CD8-positive, alpha-beta memory T cell (primary cell): ENCODE measurements around the gene GSTM5. TPM values are rescaled to one million over a fixed set of nuclear protein-coding genes. Genes with fewer than 3 reads are reported as not detected.

Experiments
- CTCF ChIA-PET: fragments of 350-600 bp; sonication (Branson Sonifier 250); formaldehyde crosslinking; loops from one replicate; lab custom pipeline; 2021; ENCODE audit warnings: antibody characterized with exemption; lab: Charles Lee
- POLR2A ChIA-PET: fragments of 350-600 bp; sonication (Branson Sonifier 250); formaldehyde crosslinking; loops from one replicate; lab custom pipeline; 2021; ENCODE audit warnings: antibody characterized with exemption; lab: Charles Lee
- DNase-seq, 5 donors: peaks; one replicate each; pipeline versions ENCODE4 v3.0.0 to v3.0.0-alpha.2; 2020 to 2022; ENCODE audit warnings: mixed read lengths in 1 of 5
- H3K27ac ChIP-seq: one replicate; pipeline ENCODE4 v1.7.0; 2013; ENCODE audit warnings: low read depth, mild to moderate bottlenecking, low read length, moderate library complexity
- H3K27me3 ChIP-seq: 2 replicates; pipeline ENCODE4 v1.7.0; 2013; ENCODE audit warnings: low read length, mild to moderate bottlenecking; ENCODE audit not compliant: insufficient read depth, poor library complexity, severe bottlenecking
- H3K36me3 ChIP-seq: 2 replicates; pipeline ENCODE4 v1.7.0; 2013; ENCODE audit warnings: mild to moderate bottlenecking, low read length, moderate library complexity; ENCODE audit not compliant: insufficient read depth
- H3K4me1 ChIP-seq: 2 replicates; pipeline ENCODE4 v1.7.0; 2013; ENCODE audit warnings: mild to moderate bottlenecking, low read length, moderate library complexity; ENCODE audit not compliant: insufficient read depth
- H3K4me3 ChIP-seq: 2 replicates; pipeline ENCODE4 v1.7.0; 2013; ENCODE audit warnings: mild to moderate bottlenecking, low read length
- H3K9me3 ChIP-seq: 2 replicates; pipeline ENCODE4 v1.7.0; 2013; ENCODE audit warnings: mild to moderate bottlenecking, low read length
- H3K27ac Mint-ChIP-seq, 8 donors: one replicate each; pipeline ENCODE4 v1.8.0; 2020 to 2021; ENCODE audit warnings: mixed read lengths in 8 of 8, mild to moderate bottlenecking in 6 of 8, inconsistent platforms in 3 of 8, moderate library complexity in 3 of 8
- H3K27me3 Mint-ChIP-seq, 2 donors: one replicate each; pipeline ENCODE4 v1.8.0; 2020 to 2021; ENCODE audit warnings: mixed read lengths in 2 of 2, mild to moderate bottlenecking in 1 of 2, moderate library complexity in 1 of 2
- H3K36me3 Mint-ChIP-seq, 3 donors: one replicate each; pipeline ENCODE4 v1.8.0; 2020 to 2021; ENCODE audit warnings: mixed read lengths in 3 of 3, inconsistent platforms in 1 of 3, mild to moderate bottlenecking in 1 of 3
- H3K4me1 Mint-ChIP-seq, 3 donors: one replicate each; pipeline ENCODE4 v1.8.0; 2020 to 2021; ENCODE audit warnings: mixed read lengths in 3 of 3, inconsistent platforms in 1 of 3, mild to moderate bottlenecking in 1 of 3
- H3K4me3 Mint-ChIP-seq, 7 donors: one replicate each; pipeline ENCODE4 v1.8.0; 2020 to 2021; ENCODE audit warnings: mixed read lengths in 7 of 7, mild to moderate bottlenecking in 6 of 7, moderate library complexity in 4 of 7, inconsistent platforms in 2 of 7
- H3K9me3 Mint-ChIP-seq, 5 donors: one replicate each; pipeline ENCODE4 v1.8.0; 2020 to 2022; ENCODE audit warnings: mixed read lengths in 5 of 5, mild to moderate bottlenecking in 3 of 5, moderate library complexity in 2 of 5, inconsistent platforms in 1 of 5
- polyA plus RNA-seq: library from polyadenylated mRNA; unstranded; fragments of 300-500 nt; fragmentation: Illumina TruSeq; gene quantifications from one replicate; pipeline ENCODE4 v1.2.3, GENCODE V29; 2021
- total RNA-seq, 2 experiments: library from RNA; stranded (reverse); gene quantifications; one replicate each; pipeline ENCODE4 v1.2.3, GENCODE V29; 2021

The GSTM5 gene
- total and polyA plus RNA-seq, 3 experiments from 2014 or later: not detected

- DNase-seq: no peak
- no peaks in the 10 kb centered on the region for H3K9me3 ChIP-seq
- POLR2A ChIA-PET: no interaction called here
- no peak overlapping the region for H3K27ac ChIP-seq
- no peak overlapping the region for H3K4me3 ChIP-seq
- H3K9me3 Mint-ChIP-seq: no peaks in the 10 kb centered on the region
- H3K27me3 ChIP-seq: no peaks in the 10 kb centered on the region
- H3K4me1 Mint-ChIP-seq: no peaks in the 10 kb centered on the region
- no peaks in the 10 kb centered on the region for H3K4me1 ChIP-seq
- no peak overlapping the region for H3K4me3 Mint-ChIP-seq
- peaks cover 3 to 14% of the 10 kb centered on the region in 2 donors for H3K27me3 Mint-ChIP-seq
- no peaks in the 10 kb centered on the region for H3K36me3 ChIP-seq
- CTCF ChIA-PET: no interaction called here
- peaks cover 0 to 3% (median 0%) of the 10 kb centered on the region in 3 donors for H3K36me3 Mint-ChIP-seq
- H3K27ac Mint-ChIP-seq: no peak overlapping the region
These were observed 13.5 kb downstream of the GSTM5 start for GRCh38 chr1:109725510-109725909.

- Mint-ChIP-seq H3K27ac (peak overlapping the region in 1 of 8 donors; percentile 74), H3K4me1 (no peaks in the 10 kb centered on the region), H3K9me3 (no peaks in the 10 kb centered on the region), H3K27me3 (peaks cover 6 to 17% of the 10 kb centered on the region in 2 donors), H3K36me3 (peaks cover 0 to 3% (median 0%) of the 10 kb centered on the region in 3 donors), H3K4me3 (no peak overlapping the region)
- Histone ChIP-seq H3K36me3 (no peaks in the 10 kb centered on the region), H3K4me3 (no peak overlapping the region), H3K9me3 (no peaks in the 10 kb centered on the region), H3K27ac (no peak overlapping the region), H3K4me1 (no peaks in the 10 kb centered on the region), H3K27me3 (no peaks in the 10 kb centered on the region)
- ChIA-PET POLR2A (no interaction called here), CTCF (no interaction called here)
- no peak for DNase-seq
These were observed 14.0 kb downstream of the GSTM5 start for GRCh38 chr1:109726007-109726406.

GRCh38 chr1:109726728-109727373 lies 14.8 kb downstream of the GSTM5 start:
- Histone ChIP-seq H3K36me3 (no peaks in the 10 kb centered on the region), H3K4me1 (no peaks in the 10 kb centered on the region), H3K27me3 (no peaks in the 10 kb centered on the region), H3K4me3 (no peak overlapping the region), H3K27ac (no peak overlapping the region), H3K9me3 (no peaks in the 10 kb centered on the region)
- peaks cover 6 to 22% of the 10 kb centered on the region in 2 donors for H3K27me3 Mint-ChIP-seq
- H3K4me3 Mint-ChIP-seq: peak overlapping the region in 1 of 7 donors; percentile 18
- POLR2A ChIA-PET: no interaction called here
- CTCF ChIA-PET: interaction anchor here (1.4 kb wide), 1 partner anchor 87 kb away, joined by 4 read pairs; no protein-coding TSS in a partner anchor
- DNase-seq: no peak
- peak overlapping the region in 1 of 8 donors; percentile 34 for H3K27ac Mint-ChIP-seq
- no peaks in the 10 kb centered on the region for H3K9me3 Mint-ChIP-seq
- H3K4me1 Mint-ChIP-seq: no peaks in the 10 kb centered on the region
- H3K36me3 Mint-ChIP-seq: peaks cover 0 to 3% (median 0%) of the 10 kb centered on the region in 3 donors

GRCh38 chr1:109728870-109729269 lies 16.8 kb downstream of the GSTM5 start:
- Histone ChIP-seq H3K27ac (no peak overlapping the region), H3K9me3 (no peaks in the 10 kb centered on the region), H3K36me3 (no peaks in the 10 kb centered on the region), H3K4me3 (no peak overlapping the region), H3K4me1 (no peaks in the 10 kb centered on the region), H3K27me3 (no peaks in the 10 kb centered on the region)
- H3K36me3 Mint-ChIP-seq: peaks cover 0 to 3% (median 0%) of the 10 kb centered on the region in 3 donors
- CTCF ChIA-PET: no interaction called here
- no peak overlapping the region for H3K27ac Mint-ChIP-seq
- H3K4me3 Mint-ChIP-seq: no peak overlapping the region
- DNase-seq: no peak
- no peaks in the 10 kb centered on the region for H3K4me1 Mint-ChIP-seq
- POLR2A ChIA-PET: no interaction called here
- H3K27me3 Mint-ChIP-seq: peaks cover 6 to 23% of the 10 kb centered on the region in 2 donors
- H3K9me3 Mint-ChIP-seq: no peaks in the 10 kb centered on the region

GRCh38 chr1:109730666-109731065 lies 18.6 kb downstream of the GSTM5 start:
- ChIA-PET POLR2A (no interaction called here), CTCF (no interaction called here)
- Histone ChIP-seq H3K27me3 (no peaks in the 10 kb centered on the region), H3K27ac (no peak overlapping the region), H3K9me3 (no peaks in the 10 kb centered on the region), H3K4me1 (no peaks in the 10 kb centered on the region), H3K4me3 (no peak overlapping the region), H3K36me3 (no peaks in the 10 kb centered on the region)
- Mint-ChIP-seq H3K9me3 (no peaks in the 10 kb centered on the region), H3K4me3 (no peak overlapping the region), H3K27ac (peak overlapping the region in 1 of 8 donors; percentile 48), H3K36me3 (peaks cover 0 to 5% (median 0%) of the 10 kb centered on the region in 3 donors), H3K4me1 (no peaks in the 10 kb centered on the region), H3K27me3 (peaks cover 6 to 23% of the 10 kb centered on the region in 2 donors)
- DNase-seq: no peak

GRCh38 chr1:109732390-109732881 lies 20.4 kb downstream of the GSTM5 start:
- Histone ChIP-seq H3K27ac (no peak overlapping the region), H3K27me3 (no peaks in the 10 kb centered on the region), H3K9me3 (no peaks in the 10 kb centered on the region), H3K36me3 (no peaks in the 10 kb centered on the region), H3K4me3 (no peak overlapping the region), H3K4me1 (no peaks in the 10 kb centered on the region)
- Mint-ChIP-seq H3K4me3 (no peak overlapping the region), H3K9me3 (no peaks in the 10 kb centered on the region), H3K27me3 (peaks cover 6 to 24% of the 10 kb centered on the region in 2 donors), H3K36me3 (peaks cover 0 to 4% (median 2%) of the 10 kb centered on the region in 3 donors), H3K27ac (no peak overlapping the region), H3K4me1 (no peaks in the 10 kb centered on the region)
- no peak for DNase-seq
- ChIA-PET POLR2A (no interaction called here), CTCF (no interaction called here)

- CTCF ChIA-PET: no interaction called here
- H3K4me1 Mint-ChIP-seq: no peaks in the 10 kb centered on the region
- Histone ChIP-seq H3K9me3 (no peaks in the 10 kb centered on the region), H3K4me1 (no peaks in the 10 kb centered on the region), H3K36me3 (no peaks in the 10 kb centered on the region), H3K27ac (no peak overlapping the region), H3K27me3 (no peaks in the 10 kb centered on the region), H3K4me3 (no peak overlapping the region)
- H3K4me3 Mint-ChIP-seq: no peak overlapping the region
- H3K9me3 Mint-ChIP-seq: no peaks in the 10 kb centered on the region
- no peak overlapping the region for H3K27ac Mint-ChIP-seq
- peaks cover 7 to 32% of the 10 kb centered on the region in 2 donors for H3K27me3 Mint-ChIP-seq
- POLR2A ChIA-PET: no interaction called here
- H3K36me3 Mint-ChIP-seq: peaks cover 0 to 6% (median 4%) of the 10 kb centered on the region in 3 donors
- no peak for DNase-seq
These were observed 21.3 kb downstream of the GSTM5 start for GRCh38 chr1:109733236-109733870.
